ENCODE data around the gene DVL2.

DNA sequence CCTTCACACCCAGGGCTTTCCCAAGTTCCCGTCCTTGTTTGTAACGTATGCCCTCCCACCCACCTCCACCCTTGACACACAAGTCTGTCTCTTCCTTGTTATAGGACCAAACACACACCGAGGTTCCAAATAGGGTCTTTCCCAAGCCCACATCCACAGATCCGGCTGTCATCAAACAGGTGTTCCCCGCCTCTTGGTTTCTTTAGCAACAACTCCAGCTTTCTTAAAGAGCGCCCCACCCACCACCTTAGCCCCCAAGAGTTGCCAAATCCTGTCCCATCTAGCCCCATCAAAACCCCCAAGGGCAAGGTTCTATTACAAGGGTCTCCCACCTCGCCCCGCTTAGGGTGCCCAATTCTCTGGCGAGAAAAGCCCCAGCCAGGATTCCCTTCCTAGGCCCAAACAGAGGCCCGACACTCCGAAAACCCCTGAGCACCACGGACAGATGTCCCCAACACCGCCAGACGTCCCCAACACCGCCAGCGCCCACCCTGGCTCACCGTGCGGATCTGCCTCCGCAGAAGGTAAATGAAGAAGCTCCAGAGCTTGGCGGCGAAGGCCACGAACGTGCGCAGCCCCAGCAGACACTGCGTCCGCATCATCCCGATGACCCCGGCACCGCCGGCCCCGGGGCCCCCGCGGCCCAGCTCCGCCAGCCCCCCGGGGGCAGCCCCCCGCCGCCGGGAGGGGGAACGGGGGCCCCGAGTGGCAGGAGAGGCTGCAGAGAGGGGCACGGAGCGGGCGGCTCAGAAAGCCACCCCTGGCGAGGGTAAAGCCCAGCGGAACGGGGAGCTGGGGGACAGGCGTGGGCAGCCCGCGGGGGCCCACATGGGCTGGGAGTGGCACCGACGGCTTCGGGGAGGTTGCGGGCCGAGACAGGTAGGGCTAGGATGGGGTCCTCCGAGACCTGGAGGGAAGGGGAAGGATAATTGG lies 16.6 kb upstream of the DVL2 start:
- TF ChIP-seq, protein P1, sequence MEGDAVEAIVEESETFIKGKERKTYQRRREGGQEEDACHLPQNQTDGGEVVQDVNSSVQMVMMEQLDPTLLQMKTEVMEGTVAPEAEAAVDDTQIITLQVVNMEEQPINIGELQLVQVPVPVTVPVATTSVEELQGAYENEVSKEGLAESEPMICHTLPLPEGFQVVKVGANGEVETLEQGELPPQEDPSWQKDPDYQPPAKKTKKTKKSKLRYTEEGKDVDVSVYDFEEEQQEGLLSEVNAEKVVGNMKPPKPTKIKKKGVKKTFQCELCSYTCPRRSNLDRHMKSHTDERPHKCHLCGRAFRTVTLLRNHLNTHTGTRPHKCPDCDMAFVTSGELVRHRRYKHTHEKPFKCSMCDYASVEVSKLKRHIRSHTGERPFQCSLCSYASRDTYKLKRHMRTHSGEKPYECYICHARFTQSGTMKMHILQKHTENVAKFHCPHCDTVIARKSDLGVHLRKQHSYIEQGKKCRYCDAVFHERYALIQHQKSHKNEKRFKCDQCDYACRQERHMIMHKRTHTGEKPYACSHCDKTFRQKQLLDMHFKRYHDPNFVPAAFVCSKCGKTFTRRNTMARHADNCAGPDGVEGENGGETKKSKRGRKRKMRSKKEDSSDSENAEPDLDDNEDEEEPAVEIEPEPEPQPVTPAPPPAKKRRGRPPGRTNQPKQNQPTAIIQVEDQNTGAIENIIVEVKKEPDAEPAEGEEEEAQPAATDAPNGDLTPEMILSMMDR (IDR thresholded peaks at IDR 0.05): no peak
- TF ChIP-seq POLR2A (IDR thresholded peaks at IDR 0.05) (no peak), POLR2AphosphoS5 (IDR thresholded peaks at IDR 0.05) (no peak)
